GM19240 (cell line): ENCODE results near the gene FNDC11.

ENCODE experiments used
- DNase-seq: peaks from one replicate; pipeline ENCODE4 v3.0.0; 2011; ENCODE audit warnings: low spot score; ENCODE audit not compliant: insufficient read length

FNDC11 gene

DNA sequence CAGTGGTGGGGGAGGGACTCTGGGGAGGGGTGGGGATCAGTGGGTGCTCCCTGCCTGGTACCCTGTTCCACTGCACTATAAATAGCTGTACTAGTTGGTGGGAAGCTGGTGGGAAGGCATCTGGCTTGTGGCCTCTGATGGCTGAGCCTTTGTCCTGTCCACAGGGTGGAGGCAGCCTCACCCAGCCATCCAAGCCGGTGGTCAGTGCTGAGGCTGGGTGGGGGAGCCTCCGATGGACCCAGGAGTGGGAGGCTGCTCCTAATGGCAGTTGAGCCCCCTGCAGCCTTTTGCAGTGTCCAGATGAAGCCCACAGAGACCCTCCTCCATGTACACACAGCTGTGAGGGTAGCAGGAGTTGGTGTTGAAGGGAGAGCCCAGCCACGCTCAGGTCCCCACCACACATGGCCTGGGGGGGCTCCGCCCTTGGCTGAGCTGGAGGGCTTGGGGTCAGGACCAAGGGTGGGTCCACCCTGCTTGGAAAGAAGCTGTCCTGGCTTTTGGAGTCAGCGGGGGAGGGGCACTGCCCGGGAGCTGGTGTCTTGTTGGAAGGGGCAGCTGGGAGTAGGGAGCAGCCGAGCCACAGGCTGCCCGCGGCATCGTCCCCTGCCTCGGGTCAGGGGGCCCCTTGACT is 30.9 kb upstream of the FNDC11 start:
- DNase-seq: no peak

- DNase-seq: no peak
Observed at GRCh38 chr20:63525185-63525584, 28.8 kb upstream of the FNDC11 start.

GRCh38 chr20:63525971-63526370 is 28.0 kb upstream of the FNDC11 start:
- DNase-seq: no peak

GRCh38 chr20:63527184-63527583 is 26.8 kb upstream of the FNDC11 start:
- DNase-seq: no peak

GRCh38 chr20:63529180-63529860 is 24.6 kb upstream of the FNDC11 start:
- DNase-seq: no peak

DNA sequence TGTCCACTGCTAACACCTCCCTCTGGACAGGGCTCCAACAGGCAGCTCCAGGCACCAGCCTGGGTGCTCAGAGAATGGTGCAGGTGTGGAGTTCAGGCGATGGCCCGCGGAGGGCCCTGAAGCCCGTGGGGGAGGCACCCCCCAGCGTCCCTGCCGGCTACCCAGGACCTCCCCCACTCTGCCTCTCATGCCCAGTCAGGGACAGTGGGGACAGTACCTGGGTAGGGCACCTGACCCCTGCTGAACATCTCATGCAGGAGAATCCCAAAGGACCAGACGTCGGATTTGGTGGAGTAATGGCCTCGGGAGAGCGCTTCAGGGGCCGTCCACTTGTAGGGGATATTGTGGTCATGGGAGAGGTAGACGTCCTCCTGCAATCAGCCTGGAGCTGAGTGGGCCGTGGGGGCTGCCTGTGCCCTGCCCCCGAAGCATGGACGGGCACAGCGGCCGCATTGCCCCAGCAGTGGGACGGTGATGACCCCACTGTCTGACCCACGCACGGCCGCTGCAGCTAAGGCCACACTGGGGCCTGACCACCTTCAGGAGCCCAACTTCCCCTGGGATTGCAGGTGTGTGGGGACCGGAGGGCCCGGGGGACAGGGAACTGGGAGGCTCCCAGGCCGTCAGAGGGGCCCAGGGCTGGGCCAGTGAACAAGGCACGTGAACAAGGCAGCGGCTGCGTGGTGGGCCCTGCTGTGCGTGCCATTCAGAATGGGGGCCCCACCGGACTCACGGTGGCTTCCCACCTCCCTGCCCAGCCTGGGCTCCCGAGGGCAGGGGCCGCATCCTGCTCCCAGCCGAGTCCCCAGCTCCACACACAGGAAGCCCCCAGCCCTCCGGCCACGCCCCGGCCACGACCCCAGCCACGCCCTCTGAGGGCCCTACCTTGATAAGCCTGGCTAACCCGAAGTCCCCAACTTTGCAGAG is 23.8 kb upstream of the FNDC11 start:
- no peak for DNase-seq

DNA sequence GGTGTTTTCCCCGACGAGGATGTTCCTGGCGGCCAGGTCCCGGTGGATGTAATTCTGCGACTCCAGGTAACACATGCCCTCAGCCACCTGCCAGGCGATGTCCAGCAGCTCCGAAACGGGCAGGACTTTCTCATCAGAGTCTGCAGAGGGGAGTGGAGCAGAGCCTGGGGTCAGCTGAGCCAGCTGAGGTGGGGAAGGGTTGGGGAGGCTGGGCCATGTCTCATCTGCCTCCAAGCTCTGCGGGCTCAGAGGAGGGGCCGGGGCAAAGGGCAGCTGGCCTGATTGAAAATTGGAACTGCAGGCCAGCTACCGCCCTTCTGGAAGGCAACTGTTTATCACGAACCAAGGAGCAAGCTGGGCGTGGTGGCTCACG is 23.2 kb upstream of the FNDC11 start:
- no peak for DNase-seq

DNA sequence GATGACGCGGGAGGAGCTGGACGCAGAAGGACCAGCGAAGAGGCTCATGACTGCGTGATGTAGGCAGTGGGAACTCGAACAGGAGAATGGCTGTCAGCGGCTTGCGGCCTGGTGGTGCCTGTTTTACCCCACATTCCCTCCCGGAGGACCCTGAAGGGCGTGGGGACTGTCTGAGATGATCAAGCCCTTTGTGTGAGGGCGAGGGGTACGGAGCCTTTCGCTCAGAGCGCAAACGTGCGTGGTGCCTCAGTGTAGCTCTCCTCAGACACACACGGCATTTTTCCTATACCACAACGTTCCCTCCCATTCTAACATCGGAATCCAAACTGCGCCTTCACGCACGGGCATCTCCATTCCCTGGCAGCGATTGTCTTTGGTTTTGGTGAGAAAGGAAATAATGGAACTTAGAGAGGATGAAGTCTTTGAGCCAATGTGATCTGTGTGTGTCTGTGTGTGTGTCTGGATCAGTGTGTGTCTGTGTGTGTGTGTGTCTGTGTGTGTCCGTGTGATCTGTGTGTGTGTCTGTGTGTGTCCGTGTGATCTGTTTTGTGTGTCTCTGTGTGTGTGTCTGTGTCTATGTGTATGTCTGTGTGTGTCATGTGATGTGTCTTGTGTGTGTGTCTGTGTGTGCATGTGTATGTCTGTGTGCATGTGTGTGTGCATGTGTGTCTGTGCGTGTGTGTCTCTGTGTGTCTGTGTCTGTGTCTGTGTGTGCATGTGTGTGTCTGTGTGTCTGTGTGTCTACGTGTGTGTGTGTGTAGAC is 22.1 kb upstream of the FNDC11 start:
- no peak for DNase-seq

- DNase-seq: no peak
Observed at GRCh38 chr20:63532449-63532971, 21.4 kb upstream of the FNDC11 start.

- no peak for DNase-seq
Observed at GRCh38 chr20:63533388-63533787, 20.6 kb upstream of the FNDC11 start.

DNA sequence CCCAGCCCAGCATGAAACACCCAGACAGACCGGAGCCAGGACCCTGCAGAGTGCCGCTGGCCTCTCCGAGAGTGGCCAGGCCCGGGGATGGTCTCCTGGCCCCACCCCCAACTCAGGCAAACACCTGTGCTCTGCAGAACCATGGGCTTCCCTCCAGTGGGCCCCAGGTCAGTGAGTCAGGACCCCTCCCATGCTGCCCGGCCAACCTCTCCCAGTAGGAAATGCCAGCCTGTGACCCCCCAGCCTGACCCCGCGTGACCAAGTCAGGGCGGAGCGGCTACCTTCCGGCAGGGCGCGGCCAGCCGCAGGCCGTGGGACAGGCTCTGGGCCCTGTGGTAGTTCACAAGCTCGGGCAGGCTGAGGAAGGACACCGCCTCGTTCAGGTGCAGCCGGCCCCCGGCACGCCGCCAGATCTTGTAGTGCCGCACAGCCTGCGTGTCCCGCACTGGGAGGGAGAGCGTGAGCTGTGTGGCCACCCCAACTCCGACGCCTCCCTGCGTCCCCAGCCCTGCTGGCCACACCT is 20.0 kb upstream of the FNDC11 start:
- DNase-seq: no peak

GRCh38 chr20:63534427-63534830 is 19.5 kb upstream of the FNDC11 start:
- DNase-seq: no peak

DNA sequence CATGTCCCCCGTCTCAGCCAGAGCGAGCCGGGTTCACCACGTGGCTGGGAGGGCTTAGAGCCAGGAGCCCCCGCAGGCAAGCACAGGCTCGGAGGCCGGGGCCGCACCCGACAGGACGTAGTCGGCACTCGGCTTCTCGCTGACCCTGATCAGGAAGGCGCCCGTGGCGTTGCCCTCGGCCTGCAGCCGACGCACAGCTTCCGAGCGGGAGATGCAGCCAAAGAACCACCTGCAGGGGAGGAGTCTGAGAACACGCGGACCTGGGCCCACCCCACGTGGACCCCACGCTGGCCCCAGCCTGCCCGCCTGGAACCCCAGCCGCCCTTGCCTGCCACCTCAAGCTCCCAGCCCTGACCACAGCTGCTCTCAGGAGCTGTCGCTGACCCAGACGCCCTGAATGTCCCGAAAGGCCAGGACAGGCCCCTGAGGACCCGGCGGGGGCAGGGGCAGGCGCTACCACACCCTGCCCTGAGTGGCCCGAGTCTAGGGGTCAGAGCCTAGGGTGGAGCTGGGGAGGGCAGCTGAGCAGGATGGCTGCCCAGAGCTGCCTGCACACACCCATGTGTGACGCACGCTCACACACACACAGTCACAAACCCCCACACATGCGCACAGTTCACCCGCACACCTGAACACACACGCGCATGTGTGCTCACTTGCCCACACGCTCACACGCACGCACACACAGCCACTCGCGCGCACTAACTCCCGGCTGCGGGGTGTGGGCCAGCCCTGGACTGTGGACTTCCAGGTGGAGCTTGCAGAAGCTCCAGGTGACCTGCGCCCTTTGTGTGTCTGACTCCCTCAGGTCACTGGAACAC is 18.9 kb upstream of the FNDC11 start:
- DNase-seq: no peak

GRCh38 chr20:63536241-63536977 is 17.6 kb upstream of the FNDC11 start:
- no peak for DNase-seq

- DNase-seq: no peak
Observed at GRCh38 chr20:63536997-63537524, 16.9 kb upstream of the FNDC11 start, which contains the start of gene PTK6. Gene PTK6 (minus strand): TSS chr20:63537376. CDS start chr20:63537314, 62 bp downstream.

- peak; percentile 100 for DNase-seq
Observed at GRCh38 chr20:63537525-63538203, 16.3 kb upstream of the FNDC11 start.

DNA sequence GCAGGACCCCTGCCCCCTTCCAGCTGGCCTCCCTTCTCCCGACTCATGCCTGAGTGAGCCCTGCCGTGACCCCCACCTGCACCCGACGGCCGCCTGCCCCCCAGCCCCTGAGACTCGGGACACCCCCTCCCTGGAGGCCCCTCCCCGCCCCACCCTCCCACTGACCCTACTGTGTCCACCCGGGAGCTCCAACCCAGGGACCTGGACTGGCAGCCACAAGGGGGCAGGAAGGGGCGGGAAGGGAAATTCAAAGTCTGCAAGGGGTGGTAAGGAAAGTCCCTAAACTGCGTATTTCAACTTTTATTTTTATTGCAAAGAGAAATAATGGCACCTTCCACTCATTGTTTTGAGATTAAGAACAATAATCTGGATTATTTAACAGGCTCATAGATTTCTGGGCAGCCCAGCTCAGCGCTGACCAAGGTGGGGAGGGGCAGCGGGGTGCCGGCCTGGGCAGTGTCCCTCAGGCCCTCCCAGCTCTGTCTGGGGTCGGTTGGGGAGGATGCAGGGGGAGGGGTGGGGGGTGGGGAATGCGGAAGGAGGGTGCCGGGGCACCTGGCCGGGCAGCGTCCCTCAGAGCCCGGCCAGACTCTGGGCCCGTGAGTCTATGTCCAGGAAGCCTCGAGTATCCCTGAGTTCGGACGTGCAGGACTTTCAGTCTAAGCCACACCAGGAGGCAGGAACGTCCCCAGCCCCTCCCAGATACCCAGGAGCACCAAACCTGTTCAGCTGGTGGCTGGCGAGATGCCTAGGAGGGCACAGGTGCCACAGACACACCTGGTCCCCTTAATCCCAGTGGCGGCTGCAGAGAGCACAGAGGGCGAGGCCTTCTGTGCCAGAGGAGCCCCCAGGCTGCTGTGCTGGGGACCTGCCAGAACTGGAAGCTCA is 15.5 kb upstream of the FNDC11 start:
- no peak for DNase-seq

DNA sequence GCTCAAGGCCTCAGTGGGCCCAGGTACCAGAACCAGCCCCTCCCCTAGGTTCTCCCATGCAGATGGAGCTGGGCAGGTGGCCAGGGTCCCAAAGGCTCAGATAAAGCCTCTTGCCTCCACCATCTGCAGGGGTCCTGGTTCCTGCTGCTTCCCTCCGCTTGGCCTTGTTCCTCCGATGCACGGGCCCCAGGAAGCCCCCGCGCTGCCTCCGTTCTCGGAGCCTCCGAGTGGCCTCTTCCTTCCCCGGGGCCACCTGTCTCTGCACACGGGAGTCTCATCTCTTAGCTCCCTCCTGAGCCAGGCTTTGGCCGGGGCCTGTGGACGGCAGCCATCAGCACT is 14.9 kb upstream of the FNDC11 start:
- no peak for DNase-seq
